UCSD-AML1 (cell line): Measurements from ENCODE around the gene RAB40C.

Experiments
- DNase-seq: peaks from one replicate; lab custom pipeline; 2025; ENCODE audit not compliant: unreplicated experiment; lab: John Stamatoyannopoulos, UW

The RAB40C gene

DNA sequence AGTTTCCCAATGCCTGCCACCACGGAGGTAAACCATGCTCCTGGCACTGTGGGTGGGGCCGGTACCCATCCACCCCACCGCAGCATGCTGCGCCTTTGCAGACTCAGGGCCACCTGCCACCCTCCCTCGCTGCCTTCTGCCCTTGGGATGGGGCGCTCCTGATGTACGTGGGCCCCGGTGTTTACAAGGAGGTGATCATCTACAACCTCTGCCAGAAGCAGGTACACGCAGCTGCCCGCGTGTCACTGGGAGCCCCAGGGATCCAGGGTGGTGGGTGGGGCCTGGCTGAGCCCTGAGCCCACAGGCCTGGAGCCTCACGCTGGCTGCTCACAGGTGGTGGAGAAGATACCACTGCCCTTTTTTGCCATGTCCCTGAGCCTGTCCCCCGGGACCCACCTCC, 76.7 kb downstream of the RAB40C start:
- DNase-seq, result no peak

DNA sequence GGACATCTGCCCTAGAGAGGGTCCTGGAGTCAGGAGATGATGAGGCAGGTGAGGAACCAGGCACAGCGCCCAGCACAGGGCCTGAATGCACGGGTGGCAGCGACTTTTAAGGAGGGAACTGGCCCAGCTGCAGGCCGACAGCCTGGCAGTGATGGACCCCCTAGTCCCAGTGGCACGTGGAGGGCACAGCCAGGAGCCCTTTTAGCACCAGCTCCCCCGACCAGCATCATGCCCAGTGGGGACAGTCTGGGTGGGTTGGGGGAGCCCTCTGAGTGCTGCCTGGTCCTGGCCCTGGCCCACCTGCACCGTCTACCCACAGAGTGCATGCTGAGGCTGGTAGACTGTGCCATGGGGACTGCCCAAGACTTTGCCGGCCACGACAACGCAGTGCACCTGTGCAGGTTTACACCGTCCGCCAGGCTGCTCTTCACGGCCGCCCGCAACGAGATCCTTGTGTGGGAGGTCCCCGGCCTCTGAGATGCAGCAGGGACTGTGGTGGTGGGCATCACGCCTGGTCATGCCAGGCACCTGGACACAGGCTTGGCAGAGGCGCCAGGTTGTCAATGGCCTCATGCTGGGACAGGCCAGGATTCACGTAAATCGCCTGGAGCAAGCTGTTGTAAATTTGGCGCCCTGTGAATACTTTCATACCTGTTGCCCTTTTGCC, 77.4 kb downstream of the RAB40C start:
- DNase-seq, result no peak

DNA sequence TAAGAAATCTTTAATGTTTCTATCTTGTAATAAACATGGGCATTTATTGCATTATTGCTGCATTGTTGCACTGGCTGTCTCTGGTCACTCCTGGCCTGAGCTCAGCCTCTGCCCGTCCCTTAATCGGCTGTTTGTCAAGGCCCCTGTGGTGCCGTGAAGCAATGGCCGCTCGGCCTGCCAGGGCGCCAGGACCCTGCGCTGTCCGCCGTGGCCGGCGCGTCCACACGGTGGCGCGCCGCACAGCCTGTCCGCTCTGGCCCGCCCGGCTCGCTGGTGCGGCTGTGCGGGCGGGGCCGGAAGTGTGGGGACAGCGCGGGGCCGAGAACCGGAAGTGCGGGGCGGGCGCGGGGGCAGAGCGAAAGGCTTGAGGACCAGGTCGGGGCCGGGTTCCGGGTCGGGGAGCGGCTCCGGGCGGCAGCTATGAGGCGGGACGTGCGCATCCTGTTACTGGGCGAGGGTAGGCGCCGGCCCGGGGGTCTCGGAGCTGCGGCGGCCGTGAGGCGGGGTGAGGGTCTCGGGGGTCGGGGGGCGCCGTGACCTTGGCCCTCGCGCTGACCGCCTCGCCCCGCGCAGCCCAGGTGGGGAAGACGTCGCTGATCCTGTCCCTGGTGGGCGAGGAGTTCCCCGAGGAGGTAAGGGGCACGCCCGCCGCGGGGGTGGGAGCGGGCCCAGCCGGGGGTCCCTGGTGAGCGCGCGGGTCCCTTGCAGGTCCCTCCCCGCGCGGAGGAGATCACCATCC, 78.1 kb downstream of the RAB40C start, which contains the start of gene RHOT2:
TSS of gene RHOT2 (plus strand) at position 353 of the 739 bp plus-strand sequence. CDS start at position 421, 68 bp downstream.
- peak; percentile 96 for DNase-seq

DNA sequence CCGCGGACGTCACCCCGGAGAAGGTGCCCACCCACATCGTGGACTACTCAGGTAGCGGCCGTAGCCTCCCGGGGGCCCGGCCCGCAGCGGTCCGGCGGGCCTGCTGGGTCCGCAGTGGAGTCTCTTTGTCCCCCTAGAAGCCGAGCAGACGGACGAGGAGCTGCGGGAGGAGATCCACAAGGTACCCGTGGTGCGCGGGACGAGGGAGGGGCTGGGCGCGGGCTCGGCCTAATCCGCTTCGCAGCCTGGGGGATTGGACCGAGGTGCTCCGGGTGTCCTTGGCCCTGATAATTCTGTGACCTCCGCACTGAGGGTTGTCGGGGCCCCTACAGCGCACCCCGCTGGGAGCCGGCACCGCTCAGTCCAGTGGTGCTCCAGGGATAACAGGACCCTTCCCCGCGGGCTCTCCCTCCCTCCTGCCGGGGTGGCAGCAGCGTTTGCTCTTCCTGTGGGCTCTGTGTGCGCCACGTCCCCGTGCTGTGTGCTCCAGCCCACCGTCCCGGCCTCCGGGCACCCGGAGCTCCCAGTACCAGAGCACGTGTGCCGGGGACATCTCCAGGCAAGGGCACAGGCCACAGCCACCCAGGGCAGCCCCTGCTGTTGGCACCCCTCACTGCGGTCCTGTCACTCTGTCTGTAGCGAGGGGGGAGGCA, 78.8 kb downstream of the RAB40C start:
- DNase-seq, result no peak

DNA sequence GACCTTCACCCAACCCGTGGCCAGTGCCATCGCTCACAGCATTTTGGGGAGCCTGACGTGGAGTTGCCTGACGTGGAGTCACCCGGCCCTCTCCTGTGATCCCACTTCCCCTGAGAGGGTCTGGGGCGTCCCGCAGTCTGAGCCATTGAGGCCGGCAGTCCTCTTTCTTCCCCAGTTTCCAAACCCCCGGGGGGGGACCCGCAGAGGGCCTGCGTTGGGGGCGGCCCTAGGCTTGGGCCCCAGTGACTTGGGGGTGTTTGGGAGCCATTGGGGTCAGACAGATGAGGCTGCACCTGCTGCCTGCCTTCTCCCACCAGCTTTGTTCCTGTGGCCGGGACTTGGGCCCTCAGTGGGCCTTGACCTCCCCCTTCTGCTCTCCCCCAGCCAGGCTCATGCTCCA, 79.8 kb downstream of the RAB40C start:
- DNase-seq, result no peak

DNA sequence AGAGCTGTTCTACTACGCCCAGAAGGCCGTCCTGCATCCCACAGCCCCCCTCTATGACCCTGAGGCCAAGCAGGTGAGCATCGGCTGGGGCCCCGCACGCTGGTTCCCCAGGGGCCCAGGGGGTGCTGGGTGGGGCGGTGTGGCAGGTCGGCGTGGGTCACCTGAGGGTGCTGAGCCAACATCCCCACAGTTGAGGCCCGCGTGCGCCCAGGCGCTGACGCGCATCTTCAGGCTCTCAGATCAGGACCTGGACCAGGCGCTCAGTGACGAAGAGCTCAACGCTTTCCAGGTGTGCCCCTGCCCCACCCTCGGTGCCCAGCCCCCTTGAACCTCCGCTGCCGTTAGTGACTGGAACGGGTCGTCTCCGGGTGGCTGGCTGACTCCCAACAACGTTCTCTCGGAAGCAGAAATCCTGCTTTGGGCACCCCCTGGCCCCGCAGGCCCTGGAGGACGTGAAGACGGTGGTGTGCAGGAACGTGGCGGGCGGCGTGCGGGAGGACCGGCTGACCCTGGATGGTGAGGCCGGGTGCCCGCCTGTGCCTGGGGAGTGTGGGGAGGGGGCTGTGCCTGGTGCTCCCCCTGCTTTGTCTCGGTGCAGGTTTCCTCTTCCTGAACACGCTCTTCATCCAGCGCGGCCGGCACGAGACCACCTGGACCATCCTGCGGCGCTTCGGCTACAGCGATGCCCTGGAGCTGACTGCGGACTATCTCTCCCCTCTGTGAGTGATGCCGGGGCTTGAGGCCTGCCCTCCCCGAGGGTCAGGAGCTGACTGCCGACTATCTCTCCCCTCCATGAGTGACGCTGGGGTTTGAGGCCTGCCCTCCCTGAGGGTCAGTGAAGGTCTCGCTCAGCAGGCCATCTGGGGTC, 80.9 kb downstream of the RAB40C start:
- no peak for DNase-seq

DNA sequence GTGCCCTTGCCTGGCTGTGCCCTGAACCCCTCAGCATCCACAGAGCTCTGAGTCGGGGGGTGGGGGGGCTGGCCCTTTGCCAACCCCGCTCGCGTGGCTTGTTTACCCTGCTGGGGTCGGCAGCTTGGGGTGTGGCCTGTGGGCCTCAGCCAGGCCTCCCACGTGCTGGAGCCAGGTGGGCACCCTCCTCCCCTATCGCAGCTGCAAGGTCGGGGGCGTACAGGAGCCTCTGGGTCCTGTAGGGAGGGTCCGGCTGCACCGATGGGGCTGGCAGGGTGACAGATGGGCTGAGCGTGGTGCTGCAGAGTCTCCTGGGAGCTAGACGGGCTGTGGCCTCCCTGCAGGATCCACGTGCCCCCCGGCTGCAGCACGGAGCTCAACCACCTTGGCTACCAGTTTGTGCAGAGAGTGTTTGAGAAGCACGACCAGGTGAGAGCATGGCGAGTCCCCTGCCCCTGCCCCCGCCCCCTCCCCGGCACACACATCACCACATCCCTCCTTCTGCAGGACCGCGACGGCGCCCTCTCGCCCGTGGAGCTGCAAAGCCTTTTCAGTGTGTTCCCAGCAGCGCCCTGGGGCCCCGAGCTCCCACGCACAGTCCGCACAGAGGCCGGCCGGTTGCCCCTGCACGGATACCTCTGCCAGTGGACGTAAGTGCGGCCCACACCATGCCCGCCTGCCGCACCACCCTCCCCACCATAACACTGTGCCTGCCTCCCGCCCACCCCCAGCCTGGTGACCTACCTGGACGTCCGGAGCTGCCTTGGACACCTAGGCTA, 81.7 kb downstream of the RAB40C start:
- no peak for DNase-seq

DNA sequence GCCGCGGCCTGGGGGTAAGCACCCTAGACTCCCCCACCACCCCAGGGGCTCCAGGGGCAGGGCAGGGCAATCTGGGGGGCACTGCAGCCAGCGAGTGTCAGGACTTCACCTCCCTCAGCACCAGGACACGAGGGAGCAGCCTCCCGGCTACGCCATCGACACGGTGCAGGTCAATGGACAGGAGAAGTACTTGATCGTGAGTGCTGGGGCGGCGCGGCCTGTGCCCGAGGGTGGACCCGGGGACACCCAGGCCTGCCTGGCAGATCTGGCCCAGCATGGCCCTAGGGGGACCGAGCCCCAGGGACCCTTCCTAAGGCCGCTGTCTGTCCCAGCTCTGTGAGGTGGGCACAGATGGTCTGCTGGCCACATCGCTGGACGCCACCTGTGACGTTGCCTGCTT, 82.5 kb downstream of the RAB40C start:
- DNase-seq, result no peak

DNA sequence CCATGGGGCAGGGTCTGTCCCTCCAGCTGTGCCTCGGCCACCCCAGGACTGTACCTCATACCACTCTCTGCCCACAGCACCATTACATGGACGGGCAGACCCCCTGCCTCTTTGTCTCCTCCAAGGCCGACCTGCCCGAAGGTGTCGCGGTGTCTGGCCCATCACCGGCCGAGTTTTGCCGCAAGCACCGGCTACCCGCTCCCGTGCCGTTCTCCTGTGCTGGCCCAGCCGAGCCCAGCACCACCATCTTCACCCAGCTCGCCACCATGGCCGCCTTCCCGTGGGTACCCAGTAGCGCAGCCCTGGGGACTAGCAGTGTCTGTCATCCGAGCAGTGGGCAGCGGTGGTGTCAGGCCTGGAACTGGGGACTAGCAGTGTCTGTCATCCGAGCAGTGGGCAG, 83.0 kb downstream of the RAB40C start:
- DNase-seq, result no peak

DNA sequence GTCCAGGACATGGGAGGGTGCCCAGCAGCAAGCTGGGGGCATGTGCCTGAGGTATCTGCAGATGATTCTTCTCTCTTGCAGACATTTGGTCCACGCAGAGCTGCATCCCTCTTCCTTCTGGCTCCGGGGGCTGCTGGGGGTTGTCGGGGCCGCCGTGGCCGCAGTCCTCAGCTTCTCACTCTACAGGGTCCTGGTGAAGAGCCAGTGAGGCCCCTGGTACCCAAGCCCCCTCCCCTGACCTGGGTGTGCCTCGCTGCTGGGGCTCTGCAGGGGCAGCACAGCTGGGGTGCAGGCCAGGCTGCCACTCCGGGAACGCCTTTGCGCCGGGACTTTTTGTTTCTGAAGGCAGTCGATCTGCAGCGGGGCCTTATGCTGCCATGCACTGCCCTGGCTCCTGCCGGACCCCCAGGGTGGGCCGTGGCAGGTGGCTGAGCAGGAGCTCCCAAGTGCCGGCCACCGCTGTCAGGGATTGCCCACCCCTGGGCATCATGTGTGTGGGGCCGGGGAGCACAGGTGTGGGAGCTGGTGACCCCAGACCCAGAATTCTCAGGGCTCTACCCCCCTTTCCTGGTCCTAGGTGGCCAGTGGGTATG, 83.6 kb downstream of the RAB40C start:
- no peak for DNase-seq

DNA sequence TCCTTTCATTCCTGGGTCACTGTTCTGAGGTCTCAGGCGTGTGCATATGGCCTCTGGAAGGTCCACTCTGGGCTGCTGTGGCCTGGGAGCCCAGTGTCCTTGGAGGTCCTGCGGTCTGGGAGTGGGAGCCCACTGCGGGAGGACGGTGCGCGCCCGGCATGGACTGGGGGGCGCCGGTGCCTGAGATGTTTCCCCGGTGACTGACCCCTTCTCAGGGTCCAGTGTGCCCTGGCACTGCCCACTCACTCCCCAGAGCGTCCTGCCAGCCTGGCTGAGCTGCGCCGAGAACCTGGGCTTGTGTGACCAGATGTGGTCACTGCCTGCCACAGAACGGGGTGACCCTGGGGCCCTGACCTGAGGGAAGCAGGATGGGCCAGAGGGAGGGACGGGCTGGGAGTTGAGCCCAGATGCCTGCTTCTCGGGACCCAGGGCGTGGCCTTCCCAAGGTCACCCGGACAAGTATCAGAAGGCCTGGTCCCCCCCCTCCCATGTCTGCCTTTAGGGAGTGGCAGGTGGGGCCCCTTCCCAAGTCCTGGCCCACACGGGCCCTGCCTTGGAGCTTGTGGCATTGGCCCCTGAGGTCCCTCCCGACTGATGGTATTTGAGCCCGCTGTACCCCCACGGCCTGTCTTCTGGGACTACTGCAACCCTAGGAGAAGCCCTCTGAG, 84.5 kb downstream of the RAB40C start:
- no peak for DNase-seq

DNA sequence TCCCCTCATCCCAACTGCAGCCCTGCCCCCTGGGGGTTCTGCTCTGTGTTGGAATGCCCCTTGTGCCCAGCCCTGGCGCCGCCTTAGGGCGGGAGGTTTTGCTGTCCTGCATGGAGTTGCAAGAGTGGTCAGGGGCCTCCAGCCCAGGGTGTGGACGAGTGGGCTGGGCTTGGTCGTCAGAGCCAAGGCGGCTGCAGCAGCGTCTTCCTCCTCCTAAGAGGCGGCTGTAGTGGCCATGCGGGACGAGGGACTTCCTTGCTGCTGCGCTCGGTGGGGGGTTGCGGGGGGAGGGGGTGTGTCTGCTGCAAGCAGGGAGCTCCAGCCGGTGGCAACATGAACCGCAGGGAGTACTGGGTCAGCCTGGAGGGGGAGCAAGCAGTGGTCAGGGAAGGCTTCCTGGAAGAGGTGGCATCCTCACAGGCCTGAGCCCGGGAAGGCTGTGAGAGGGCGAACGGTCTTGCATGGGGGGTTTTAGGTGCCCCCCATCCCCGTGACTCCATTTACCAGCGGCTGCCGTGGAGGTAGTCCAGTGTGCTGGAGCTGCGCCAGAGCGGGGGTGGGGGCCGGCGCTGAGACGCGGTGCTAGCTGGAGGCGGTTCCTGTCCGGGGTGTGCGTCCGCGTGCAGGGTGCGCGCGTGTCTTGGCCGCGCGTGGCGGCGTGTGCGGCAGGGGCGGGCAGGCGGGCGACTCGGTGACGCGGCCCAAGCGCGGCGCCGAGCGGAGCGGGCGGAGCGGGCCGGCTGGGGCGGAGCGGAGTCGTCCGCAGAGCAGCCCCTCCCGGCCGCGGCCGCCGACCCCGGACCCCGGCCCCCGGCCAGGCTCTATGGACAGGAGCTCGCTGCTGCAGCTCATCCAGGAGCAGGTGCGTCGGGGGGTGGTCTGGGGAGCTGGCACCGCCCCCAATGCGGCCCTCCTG, 85.4 kb downstream of the RAB40C start, which contains the start of gene RHBDL1:
TSS of gene RHBDL1 (plus strand) at position 704 of the 916 bp plus-strand sequence. CDS start at position 824, 120 bp downstream.
- no peak for DNase-seq

DNA sequence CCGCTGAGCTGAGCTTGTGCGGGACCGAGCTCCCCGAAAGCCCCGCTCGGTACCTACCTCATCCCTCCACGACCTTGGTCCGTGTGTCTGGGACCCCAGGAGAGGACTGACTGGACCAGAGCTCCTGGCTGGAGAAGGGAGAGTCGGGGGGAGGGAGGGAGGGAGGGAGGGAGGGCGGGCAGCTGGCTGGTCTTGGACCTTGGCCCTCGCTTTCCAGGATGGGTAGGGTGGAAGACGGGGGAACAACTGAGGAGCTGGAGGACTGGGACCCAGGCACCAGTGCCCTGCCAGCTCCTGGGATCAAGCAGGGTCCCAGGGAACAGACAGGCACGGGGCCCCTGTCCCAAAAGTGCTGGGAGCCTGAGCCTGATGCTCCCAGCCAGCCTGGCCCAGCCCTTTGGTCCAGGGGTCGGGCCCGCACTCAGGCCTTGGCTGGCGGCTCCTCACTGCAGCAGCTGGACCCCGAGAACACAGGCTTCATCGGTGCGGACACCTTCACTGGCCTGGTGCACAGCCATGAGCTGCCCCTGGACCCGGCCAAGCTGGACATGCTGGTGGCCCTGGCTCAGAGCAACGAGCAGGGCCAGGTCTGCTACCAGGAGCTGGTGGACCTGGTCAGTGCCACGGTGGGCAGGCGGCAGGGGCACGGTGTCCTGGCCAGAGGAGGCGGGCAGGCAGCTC, 86.2 kb downstream of the RAB40C start:
- no peak for DNase-seq

DNA sequence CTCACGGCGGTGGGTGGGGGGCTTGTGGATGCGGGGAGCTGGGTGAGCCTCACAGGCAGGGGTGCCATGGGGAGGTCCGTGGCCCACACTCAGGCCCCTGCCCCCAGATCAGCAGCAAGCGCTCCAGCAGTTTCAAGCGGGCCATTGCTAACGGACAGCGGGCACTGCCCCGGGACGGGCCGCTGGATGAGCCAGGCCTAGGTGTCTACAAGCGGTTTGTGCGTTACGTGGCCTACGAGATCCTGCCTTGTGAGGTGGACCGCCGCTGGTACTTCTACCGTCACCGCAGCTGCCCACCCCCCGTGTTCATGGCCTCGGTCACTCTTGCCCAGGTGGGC, 86.7 kb downstream of the RAB40C start:
- no peak for DNase-seq

DNA sequence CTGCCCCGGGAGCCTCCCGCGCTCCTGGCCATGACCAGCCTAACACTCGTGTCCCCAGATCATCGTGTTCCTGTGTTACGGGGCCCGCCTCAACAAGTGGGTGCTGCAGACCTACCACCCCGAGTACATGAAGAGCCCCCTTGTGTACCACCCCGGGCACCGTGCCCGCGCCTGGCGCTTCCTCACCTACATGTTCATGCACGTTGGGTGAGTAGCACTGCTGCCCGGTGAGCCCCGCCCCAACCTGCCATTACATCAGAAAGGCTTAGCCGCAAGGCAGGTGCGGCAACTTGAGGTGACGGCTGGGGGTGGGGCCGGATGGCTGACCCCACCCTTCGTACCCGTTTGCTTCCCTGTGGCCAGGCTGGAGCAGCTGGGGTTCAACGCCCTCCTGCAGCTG, 87.0 kb downstream of the RAB40C start:
- DNase-seq, result no peak

DNA sequence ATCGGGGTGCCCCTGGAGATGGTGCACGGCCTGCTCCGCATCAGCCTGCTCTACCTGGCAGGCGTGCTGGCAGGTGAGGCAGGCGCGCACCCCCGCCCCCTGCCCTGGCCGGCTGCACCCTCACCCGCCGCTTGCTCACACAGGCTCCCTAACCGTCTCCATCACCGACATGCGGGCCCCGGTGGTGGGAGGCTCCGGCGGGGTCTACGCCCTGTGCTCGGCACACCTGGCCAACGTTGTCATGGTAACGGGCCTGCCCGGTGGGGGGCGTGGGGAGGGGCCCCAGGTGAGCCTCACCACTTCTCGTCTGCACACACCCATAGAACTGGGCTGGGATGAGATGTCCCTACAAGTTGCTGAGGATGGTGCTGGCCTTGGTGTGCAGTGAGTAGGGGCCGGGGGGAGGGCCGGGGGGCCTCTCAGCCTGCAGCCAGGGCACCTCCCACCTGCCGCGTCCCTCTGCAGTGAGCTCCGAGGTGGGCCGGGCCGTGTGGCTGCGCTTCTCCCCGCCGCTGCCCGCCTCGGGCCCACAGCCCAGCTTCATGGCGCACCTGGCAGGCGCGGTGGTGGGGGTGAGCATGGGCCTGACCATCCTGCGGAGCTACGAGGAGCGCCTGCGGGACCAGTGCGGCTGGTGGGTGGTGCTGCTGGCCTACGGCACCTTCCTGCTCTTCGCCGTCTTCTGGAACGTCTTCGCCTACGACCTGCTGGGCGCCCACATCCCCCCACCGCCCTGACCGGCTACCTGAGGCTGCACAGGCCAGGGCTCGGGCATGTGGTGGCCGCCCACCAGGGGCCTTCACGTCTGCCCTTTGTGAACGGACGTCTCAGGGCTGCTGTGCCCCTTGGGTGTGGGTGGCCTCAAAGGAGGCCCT, 87.7 kb downstream of the RAB40C start:
- DNase-seq, result no peak
